ENCODE measurements around the gene MDM1. TPM values are rescaled to one million over a fixed set of nuclear protein-coding genes. Genes with fewer than 3 reads are reported as not detected.

MDM1 gene
- total RNA-seq, 2 experiments from 2014 or later = 26.2 to 30.8 TPM

- ChIA-PET CTCF (ENCODE audit: unreplicated experiment) (no interaction called here), POLR2A (interaction anchor here (0.6 to 1.3 kb wide), 2 partner anchors 10 to 17 kb away, joined by 3 read pairs; no protein-coding TSS in a partner anchor)
- peaks cover 1% of the 10 kb centered on the region for H3K4me1 ChIP-seq (ENCODE audit: insufficient read depth, low read length, poor library complexity, severe bottlenecking)
- H2AFZ ChIP-seq (ENCODE audit: low read length) = no peak overlapping the region
- DNase-seq (ENCODE audit: low spot score) = no peak
- H3K36me3 ChIP-seq (ENCODE audit: insufficient read depth, low read length) = peaks cover 87% of the 10 kb centered on the region
- H3K27ac ChIP-seq (ENCODE audit: low read depth, low read length, poor library complexity, severe bottlenecking) = no peak overlapping the region
- no peaks in the 10 kb centered on the region for H4K20me1 ChIP-seq (ENCODE audit: insufficient read depth, low read length)
- intact Hi-C loops (cut with micrococcal nuclease; ENCODE audit: unreplicated experiment) = no loop called here
- H3K9me3 ChIP-seq (ENCODE audit: low read length) = no peaks in the 10 kb centered on the region
- BruUV-seq (replicated peaks) = no TSS peak
- H3K4me2 ChIP-seq (ENCODE audit: low read length) = no peak overlapping the region
- TF ChIP-seq EZH2phosphoT487 (IDR thresholded peaks at IDR 0.05; ENCODE audit: borderline replicate concordance, low read depth, low read length) (no peak), CTCF (conservative IDR thresholded peaks at IDR 0.05; ENCODE audit: low read length) (no peak)
- no peaks in the 10 kb centered on the region for H3K79me2 ChIP-seq (ENCODE audit: insufficient read depth, low read depth, low read length)
- no peaks in the 10 kb centered on the region for H3K9me2 ChIP-seq (ENCODE audit: insufficient read depth, low read length)
- no peak overlapping the region for H3K4me3 ChIP-seq (ENCODE audit: low read depth, low read length, poor library complexity, severe bottlenecking)
Measured at GRCh38 chr12:68310370-68310769, 21.8 kb downstream of the MDM1 start.

- Histone ChIP-seq H4K20me1 (ENCODE audit: insufficient read depth, low read length) (no peaks in the 10 kb centered on the region), H3K9me2 (ENCODE audit: insufficient read depth, low read length) (no peaks in the 10 kb centered on the region), H3K27ac (ENCODE audit: low read depth, low read length, poor library complexity, severe bottlenecking) (no peak overlapping the region), H3K4me2 (ENCODE audit: low read length) (no peak overlapping the region), H3K79me2 (ENCODE audit: insufficient read depth, low read depth, low read length) (no peaks in the 10 kb centered on the region), H3K4me1 (ENCODE audit: insufficient read depth, low read length, poor library complexity, severe bottlenecking) (peaks cover 6% of the 10 kb centered on the region), H3K9me3 (ENCODE audit: low read length) (no peaks in the 10 kb centered on the region), H3K4me3 (ENCODE audit: low read depth, low read length, poor library complexity, severe bottlenecking) (no peak overlapping the region), H3K36me3 (ENCODE audit: insufficient read depth, low read length) (peaks cover 89% of the 10 kb centered on the region), H2AFZ (ENCODE audit: low read length) (no peak overlapping the region)
- ChIA-PET POLR2A (interaction anchor here (0.7 kb wide), 1 partner anchor 266 kb away, joined by 4 read pairs; no protein-coding TSS in a partner anchor), CTCF (ENCODE audit: unreplicated experiment) (no interaction called here)
- TF ChIP-seq EZH2phosphoT487 (IDR thresholded peaks at IDR 0.05; ENCODE audit: borderline replicate concordance, low read depth, low read length) = no peak
- TF ChIP-seq CTCF (conservative IDR thresholded peaks at IDR 0.05; ENCODE audit: low read length) = no peak
- DNase-seq (ENCODE audit: low spot score) = no peak
- no TSS peak for BruUV-seq (replicated peaks)
- intact Hi-C loops (cut with micrococcal nuclease; ENCODE audit: unreplicated experiment) = no loop called here
Measured at GRCh38 chr12:68306564-68306963, 25.6 kb downstream of the MDM1 start.

GRCh38 chr12:68305278-68305677, 26.9 kb downstream of the MDM1 start:
- peak; percentile 5 for DNase-seq (ENCODE audit: low spot score)
- H3K9me3 ChIP-seq (ENCODE audit: low read length) = no peaks in the 10 kb centered on the region
- BruUV-seq (replicated peaks) = no TSS peak
- TF ChIP-seq EZH2phosphoT487 (IDR thresholded peaks at IDR 0.05; ENCODE audit: borderline replicate concordance, low read depth, low read length) (no peak), CTCF (conservative IDR thresholded peaks at IDR 0.05; ENCODE audit: low read length) (no peak)
- intact Hi-C loops (cut with micrococcal nuclease; ENCODE audit: unreplicated experiment) = no loop called here
- no peak overlapping the region for H3K4me2 ChIP-seq (ENCODE audit: low read length)
- no peak overlapping the region for H2AFZ ChIP-seq (ENCODE audit: low read length)
- peaks cover 89% of the 10 kb centered on the region for H3K36me3 ChIP-seq (ENCODE audit: insufficient read depth, low read length)
- peaks cover 6% of the 10 kb centered on the region for H3K4me1 ChIP-seq (ENCODE audit: insufficient read depth, low read length, poor library complexity, severe bottlenecking)
- ChIA-PET CTCF (ENCODE audit: unreplicated experiment) (no interaction called here), POLR2A (interaction anchor here (1.3 kb wide), 1 partner anchor 18 kb away, joined by 6 read pairs; no protein-coding TSS in a partner anchor)
- no peaks in the 10 kb centered on the region for H3K9me2 ChIP-seq (ENCODE audit: insufficient read depth, low read length)
- no peaks in the 10 kb centered on the region for H3K79me2 ChIP-seq (ENCODE audit: insufficient read depth, low read depth, low read length)
- no peaks in the 10 kb centered on the region for H4K20me1 ChIP-seq (ENCODE audit: insufficient read depth, low read length)
- no peak overlapping the region for H3K27ac ChIP-seq (ENCODE audit: low read depth, low read length, poor library complexity, severe bottlenecking)
- H3K4me3 ChIP-seq (ENCODE audit: low read depth, low read length, poor library complexity, severe bottlenecking) = no peak overlapping the region
